HepG2 (cell line): ENCODE data around the gene MIEF2.

Experiments
- MAFF ChIP-seq: IDR thresholded peaks from 2 replicates; pipeline ENCODE4 v1.6.1; 2011; ENCODE audit warnings: low read depth, low read length, improper control_type of control experiment
- POLR2AphosphoS5 ChIP-seq: IDR thresholded peaks from 2 replicates; pipeline ENCODE4 v1.6.1; 2012; ENCODE audit warnings: low read depth, low read length

- TF ChIP-seq MAFF (no peak), POLR2AphosphoS5 (no peak)
Measured at GRCh38 chr17:18315562-18315922, 55.1 kb downstream of the MIEF2 start.
